D341Med (cell line): ENCODE measurements around the gene AGO4.
"Not testable (repeated sequence)": the region's sequence is repeated elsewhere in the genome, so short reads cannot be mapped to it uniquely, and the experiment has no call there.

Source experiments
- DNase-seq: peaks from one replicate; pipeline ENCODE4 v3.0.0; 2012; ENCODE audit warnings: low spot score

AGO4 gene

DNA sequence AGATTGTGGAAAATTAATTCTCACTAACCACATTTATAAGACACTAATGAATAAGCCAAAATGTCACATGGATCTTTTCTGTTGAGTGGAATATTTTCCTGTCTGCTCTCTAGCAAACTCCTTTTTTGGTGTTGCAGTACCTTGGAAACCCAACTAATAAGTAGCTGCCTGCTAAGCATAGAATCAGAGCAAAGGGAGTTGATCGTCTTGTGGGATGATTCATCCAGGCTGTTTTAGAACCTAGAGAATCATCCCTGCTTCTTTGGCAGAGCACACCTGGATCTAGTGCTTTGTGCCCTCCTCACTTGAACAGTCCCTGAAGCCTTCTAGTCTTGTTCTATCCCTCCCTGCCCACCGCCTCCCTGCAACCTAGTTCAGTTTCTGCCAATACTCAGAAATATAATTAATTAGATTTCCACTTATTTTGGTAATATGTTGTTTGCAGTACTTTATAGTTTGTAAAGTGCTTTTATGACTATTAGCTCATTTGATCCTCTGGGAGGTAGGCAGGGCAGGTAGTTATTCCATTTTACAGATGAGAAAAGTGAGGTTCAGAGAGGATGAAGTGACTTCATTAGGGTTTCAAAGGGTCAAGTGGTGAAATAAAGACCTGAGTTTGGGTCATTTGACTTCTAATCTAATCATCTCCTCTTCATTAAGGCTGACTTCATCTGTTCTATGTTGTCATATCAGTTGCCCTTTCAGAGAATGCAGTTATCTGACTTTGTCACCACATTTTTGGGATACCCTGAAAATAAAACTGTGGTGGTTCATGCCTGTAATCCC, 2.5 kb downstream of the AGO4 start:
- DNase-seq, result no peak

GRCh38 chr1:35812754-35813153, 4.9 kb downstream of the AGO4 start:
- not testable (repeated sequence) for DNase-seq

DNA sequence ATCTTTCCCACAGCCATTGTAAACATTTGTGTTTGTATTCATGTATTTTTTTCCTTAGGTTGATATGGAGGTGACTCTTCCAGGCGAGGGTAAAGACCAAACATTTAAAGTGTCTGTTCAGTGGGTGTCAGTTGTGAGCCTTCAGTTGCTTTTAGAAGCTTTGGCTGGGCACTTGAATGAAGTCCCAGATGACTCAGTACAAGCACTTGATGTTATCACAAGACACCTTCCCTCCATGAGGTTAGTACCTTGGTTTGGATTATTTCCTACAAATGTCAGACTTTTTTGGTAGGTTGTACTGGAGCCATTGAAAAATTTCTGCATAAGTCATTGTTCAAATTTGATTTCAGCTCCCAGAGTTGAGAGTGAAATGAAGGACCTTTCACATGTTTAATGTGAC, 17.4 kb downstream of the AGO4 start:
- DNase-seq, result no peak

- no peak for DNase-seq
These were observed 24.6 kb downstream of the AGO4 start for GRCh38 chr1:35832276-35832905.

GRCh38 chr1:35833395-35833794, 25.6 kb downstream of the AGO4 start:
- DNase-seq, result no peak

DNA sequence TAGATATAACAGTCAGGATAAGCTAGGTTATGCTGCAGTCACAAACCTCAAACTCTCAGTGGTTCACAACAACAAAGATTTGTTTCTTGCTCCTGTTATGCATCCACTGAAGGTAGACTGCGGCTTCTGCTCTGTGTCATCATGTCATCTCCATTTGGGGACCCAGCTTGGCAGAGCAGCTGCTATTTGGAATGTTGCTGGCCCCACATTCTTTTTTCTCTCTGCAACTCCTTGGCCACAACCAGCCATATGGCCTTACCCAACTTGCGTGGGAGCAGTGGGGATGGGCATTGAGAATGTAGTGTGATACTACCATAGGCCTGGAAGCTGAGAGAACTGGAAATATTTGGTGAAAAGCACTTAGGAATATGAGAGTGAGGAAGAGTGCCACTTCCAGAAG, 26.4 kb downstream of the AGO4 start:
- no peak for DNase-seq

DNA sequence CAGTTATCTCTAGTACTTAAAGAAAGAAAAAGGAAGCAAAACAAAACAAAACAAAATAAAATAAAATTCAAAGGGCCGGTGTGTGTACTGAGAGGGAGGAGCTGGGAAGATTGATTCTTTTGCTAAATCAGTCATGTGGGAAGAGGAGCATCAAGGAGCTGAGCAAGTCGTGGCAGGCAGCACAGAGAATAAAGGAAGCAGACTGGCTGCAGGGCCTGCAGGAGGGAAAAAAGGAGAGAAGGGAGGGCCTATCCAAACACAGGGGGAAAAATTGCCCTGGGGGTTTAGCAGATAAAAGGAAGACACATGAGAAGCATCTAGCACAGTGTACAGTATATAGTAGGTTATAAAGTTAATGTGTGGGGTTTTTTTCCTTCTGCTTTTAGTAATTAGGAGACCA, 27.6 kb downstream of the AGO4 start:
- no peak for DNase-seq

DNA sequence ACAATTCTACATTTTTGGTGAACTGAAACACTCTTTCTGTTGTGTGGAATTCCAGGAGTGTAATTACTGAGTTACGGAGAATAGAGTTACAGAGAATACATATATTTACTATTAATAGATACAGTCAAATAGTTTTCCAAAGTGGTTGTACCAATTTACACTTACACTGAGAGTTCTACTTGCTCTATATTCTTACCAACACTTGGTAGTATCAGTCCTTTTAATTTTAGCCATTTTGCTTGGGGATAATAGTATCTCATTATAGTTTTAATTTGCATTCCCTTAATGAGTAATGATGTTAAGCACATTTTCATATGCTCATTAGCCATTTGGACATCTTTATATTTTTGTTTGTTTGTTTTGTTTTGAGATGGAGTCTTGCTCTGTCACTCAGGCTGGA, 28.9 kb downstream of the AGO4 start:
- no peak for DNase-seq

DNA sequence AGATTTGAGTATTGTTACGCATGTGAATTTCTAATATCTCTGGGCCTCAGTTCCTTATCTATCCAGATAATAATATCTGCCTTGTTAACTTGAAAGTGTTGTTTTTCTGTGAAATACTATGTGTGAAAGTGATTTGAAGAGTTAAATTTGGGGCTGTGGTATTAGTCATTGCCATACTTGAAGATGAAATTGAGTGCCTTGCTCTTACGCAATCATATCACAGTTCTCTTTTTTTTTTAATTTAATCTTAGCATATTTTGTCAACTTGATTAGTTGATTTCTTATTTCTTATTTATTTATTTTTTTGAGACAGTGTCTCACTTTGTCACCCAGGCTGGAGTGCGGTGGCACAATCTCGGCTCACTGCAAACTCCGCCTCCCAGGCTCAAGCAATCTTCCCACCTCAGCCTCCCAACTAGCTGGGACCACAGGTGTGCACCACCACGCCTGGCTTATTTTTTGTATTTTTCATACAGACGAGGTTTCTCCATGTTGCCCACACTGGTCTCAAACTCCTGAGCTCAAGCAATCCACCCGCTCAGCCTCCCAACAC, 31.0 kb downstream of the AGO4 start:
- no peak for DNase-seq

- no peak for DNase-seq
These were observed 37.0 kb downstream of the AGO4 start for GRCh38 chr1:35844826-35845225.

GRCh38 chr1:35845766-35846165, 38.0 kb downstream of the AGO4 start:
- no peak for DNase-seq

DNA sequence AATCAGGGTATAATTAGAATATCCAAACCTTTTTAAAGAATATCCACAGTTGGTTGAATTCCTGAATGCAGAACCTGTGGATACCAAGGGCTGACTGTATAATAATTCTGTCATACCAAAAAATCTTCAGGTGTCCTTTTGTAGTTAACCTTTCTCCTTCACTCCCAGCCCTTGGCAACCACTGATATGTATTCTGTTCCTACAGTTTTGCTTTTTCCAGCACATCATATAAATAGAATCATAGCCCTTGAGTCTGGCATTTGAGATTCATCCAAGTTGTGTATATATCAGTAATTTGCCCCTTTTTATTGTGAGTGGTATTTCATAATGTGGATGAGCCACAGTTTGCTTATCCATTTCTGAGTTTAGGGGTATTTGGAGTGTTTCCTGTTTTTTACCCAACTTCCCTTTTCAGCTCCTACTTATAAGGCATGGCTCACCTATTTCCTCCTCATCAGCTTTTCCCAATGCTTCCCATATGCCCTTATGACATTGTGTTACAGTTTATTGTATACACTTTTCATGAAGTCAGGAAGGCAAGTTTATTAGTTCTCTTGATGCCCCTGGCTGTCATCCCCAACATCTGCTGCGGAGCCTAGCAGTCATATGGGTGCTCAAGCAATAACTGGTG, 40.2 kb downstream of the AGO4 start:
- DNase-seq, result no peak

DNA sequence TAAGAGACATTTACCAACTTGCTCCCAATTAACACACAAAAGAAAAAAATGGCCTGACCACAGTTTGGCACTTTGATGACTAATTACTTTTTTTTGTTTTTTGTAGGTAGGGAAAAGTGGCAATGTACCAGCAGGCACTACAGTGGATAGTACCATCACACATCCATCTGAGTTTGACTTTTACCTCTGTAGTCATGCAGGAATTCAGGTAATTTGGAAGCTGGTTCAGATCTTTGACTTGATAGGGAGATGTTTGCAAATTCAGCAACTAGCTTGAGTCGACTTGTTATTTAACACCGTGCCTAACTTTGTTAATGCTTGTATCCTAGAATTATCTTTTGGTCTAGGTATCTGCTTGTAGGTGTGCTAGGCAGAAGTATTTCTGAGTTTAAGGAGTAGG, 42.2 kb downstream of the AGO4 start:
- no peak for DNase-seq

GRCh38 chr1:35850716-35851115, 42.9 kb downstream of the AGO4 start:
- no peak for DNase-seq

- DNase-seq, result no peak
These were observed 43.5 kb downstream of the AGO4 start for GRCh38 chr1:35851132-35851869.

GRCh38 chr1:35852241-35852640, 44.4 kb downstream of the AGO4 start:
- DNase-seq, result no peak

GRCh38 chr1:35854989-35855700, 47.3 kb downstream of the AGO4 start:
- peak; percentile 68 for DNase-seq

DNA sequence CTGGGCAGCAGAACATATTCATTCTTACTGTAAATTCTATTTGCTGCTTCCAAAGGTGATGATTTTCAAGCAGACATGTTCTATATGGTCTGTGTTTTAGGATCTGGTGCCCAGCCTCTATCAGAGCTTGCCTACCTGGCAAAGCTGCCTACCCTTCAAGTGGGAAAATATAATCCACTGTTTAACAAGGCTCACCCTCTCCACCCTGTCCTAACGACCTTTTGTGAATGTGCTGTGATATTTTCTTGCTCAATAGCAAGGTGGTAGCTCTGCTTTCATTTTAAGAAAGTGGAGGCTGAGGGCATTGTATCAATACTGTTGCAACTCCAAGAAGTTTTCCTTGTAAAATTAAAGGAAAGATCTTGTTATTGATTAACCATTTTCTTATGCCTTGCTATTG, 49.1 kb downstream of the AGO4 start:
- DNase-seq, result no peak

DNA sequence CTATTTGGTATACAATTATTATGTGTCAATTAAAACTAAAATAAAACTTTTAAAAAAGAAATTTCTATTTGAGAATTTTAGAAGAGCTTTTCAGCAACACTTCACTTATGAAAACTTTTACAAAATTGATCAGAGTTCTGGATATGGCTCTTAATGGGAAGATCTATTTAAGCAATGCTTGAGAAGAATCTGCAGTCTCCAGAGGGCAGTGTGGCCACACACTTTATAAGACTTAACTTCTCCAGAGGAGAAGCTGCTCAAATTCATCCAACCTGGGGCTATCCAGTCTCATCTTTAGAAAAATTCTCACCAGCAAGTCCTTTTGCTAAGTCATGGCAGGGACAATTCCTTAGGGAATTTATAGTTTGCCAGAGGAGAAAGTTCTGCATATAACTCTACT, 50.0 kb downstream of the AGO4 start:
- DNase-seq, result no peak

- no peak for DNase-seq
These were observed 52.9 kb downstream of the AGO4 start for GRCh38 chr1:35860696-35861095.

- DNase-seq, result no peak
These were observed 55.3 kb downstream of the AGO4 start for GRCh38 chr1:35863136-35863535.
